HCT116 (cell line): Measurements from ENCODE around the gene CEND1. TPM values are rescaled to one million over a fixed set of nuclear protein-coding genes. Genes with fewer than 3 reads are reported as not detected.

Experiments used
- ATAC-seq: fragments of 200-7000 bp; cut with Tn5 transposase; 2 replicates; pipeline ENCODE4 v1.9.1; 2020; ENCODE audit warnings: mild to moderate bottlenecking, moderate library complexity
- BruUV-seq: library from RNA; stranded (reverse); fragments of 400-500 nt; replicated peaks from 2 replicates; lab custom pipeline; 2021; lab: Mats Ljungman, UMichigan
- CTCF ChIA-PET: fragments of 300-600 bp; sonication (Branson Sonifier 250); formaldehyde crosslinking; loops from one replicate; lab custom pipeline; 2021; ENCODE audit warnings: antibody characterized with exemption; lab: Charles Lee
- POLR2A ChIA-PET: fragments of 300-600, 350-600 bp; sonication (Branson Sonifier 250); formaldehyde crosslinking; loops from one replicate; lab custom pipeline; 2021; ENCODE audit warnings: antibody characterized with exemption; lab: Charles Lee
- RAD21 ChIA-PET, 2 experiments: fragments of 300-600 bp; sonication (Branson Sonifier 250); formaldehyde crosslinking; loops; one replicate each; lab custom pipeline; 2023; ENCODE audit warnings: low total read pairs in 2 of 2; ENCODE audit not compliant: uncharacterized antibody in 2 of 2, unreplicated experiment in 2 of 2, low non-redundant PET in 1 of 2; lab: Charles Lee
- DNase-seq: peaks from one replicate; pipeline ENCODE4 v3.0.0-alpha.2; 2010; ENCODE audit warnings: low read depth, low spot score
- H2AFZ ChIP-seq: fragments of 200-600 bp; shearing (Covaris generic), sonication (generic); 2 replicates; pipeline ENCODE4 v1.6.1; 2017; ENCODE audit warnings: low read depth, mixed run types, mixed read lengths, antibody characterized with exemption, low read length; ENCODE audit not compliant: poor library complexity, severe bottlenecking
- H3K27ac ChIP-seq: 2 replicates; pipeline ENCODE4 v1.5.1; 2012; ENCODE audit warnings: low read depth, low read length
- H3K27me3 ChIP-seq: fragments of 200-600 bp; sonication (generic); 2 replicates; pipeline ENCODE4 v1.6.1; 2016; ENCODE audit warnings: mixed run types, low read length, mixed read lengths; ENCODE audit not compliant: insufficient read depth
- H3K36me3 ChIP-seq, 2 experiments: fragments of 200-500 bp in 1 of 2; fragments of 200-600 bp in 1 of 2; sonication (Bioruptor generic) in 1 of 2; sonication (generic) in 1 of 2; 2 replicates each; pipeline versions ENCODE4 v1.5.1 to v1.6.1; 2014 to 2016; ENCODE audit warnings: low read length in 2 of 2, inconsistent platforms in 1 of 2, mixed read lengths in 1 of 2, mixed run types in 1 of 2; ENCODE audit not compliant: insufficient read depth in 2 of 2, control insufficient read depth in 1 of 2
- H3K4me1 ChIP-seq, 2 experiments: fragments of 200-600 bp in 1 of 2; sonication (generic) in 1 of 2; 2 replicates each; pipeline versions ENCODE4 v1.5.1 to v1.6.1; 2012 to 2017; ENCODE audit warnings: low read length in 2 of 2, inconsistent platforms in 1 of 2, mild to moderate bottlenecking in 1 of 2, mixed read lengths in 1 of 2, mixed run types in 1 of 2, moderate library complexity in 1 of 2; ENCODE audit not compliant: insufficient read depth in 2 of 2, control insufficient read depth in 1 of 2
- H3K4me2 ChIP-seq: fragments of 200-600 bp; sonication (generic); 2 replicates; pipeline ENCODE4 v1.6.1; 2017; ENCODE audit warnings: mixed run types, low read length, mixed read lengths
- H3K4me3 ChIP-seq, 2 experiments: fragments of 200-600 bp in 1 of 2; sonication (generic) in 1 of 2; replicated peaks in 1 of 2; 2 replicates each; pipeline ENCODE4 v1.5.1; 2011 to 2016; ENCODE audit warnings: low read length in 2 of 2, control low read depth in 1 of 2, low read depth in 1 of 2, mild to moderate bottlenecking in 1 of 2, mixed read lengths in 1 of 2, mixed run types in 1 of 2
- H3K79me2 ChIP-seq: fragments of 200-600 bp; sonication (generic); 2 replicates; pipeline ENCODE4 v1.6.1; 2017; ENCODE audit warnings: mild to moderate bottlenecking, mixed run types, low read length, moderate library complexity, mixed read lengths; ENCODE audit not compliant: insufficient read depth
- H3K9ac ChIP-seq: fragments of 200-600 bp; sonication (generic); 2 replicates; pipeline ENCODE4 v1.6.1; 2016; ENCODE audit warnings: low read length, mixed read lengths
- H3K9me2 ChIP-seq: fragments of 200-600 bp; sonication (generic), shearing (Covaris generic); 2 replicates; pipeline ENCODE4 v1.6.1; 2017; ENCODE audit warnings: mixed run types, mild to moderate bottlenecking, moderate library complexity; ENCODE audit not compliant: insufficient read depth
- H3K9me3 ChIP-seq, 2 experiments: fragments of 200-500 bp in 1 of 2; fragments of 200-600 bp in 1 of 2; sonication (Bioruptor generic) in 1 of 2; sonication (generic) in 1 of 2; 2 replicates each; pipeline ENCODE4 v1.6.1; 2014 to 2017; ENCODE audit warnings: low read length in 2 of 2, mixed read lengths in 2 of 2, inconsistent platforms in 1 of 2, low read depth in 1 of 2, mild to moderate bottlenecking in 1 of 2, mixed run types in 1 of 2, moderate library complexity in 1 of 2; ENCODE audit not compliant: control insufficient read depth in 1 of 2, insufficient read depth in 1 of 2
- H4K20me1 ChIP-seq: fragments of 200-600 bp; sonication (generic), shearing (Covaris generic); 2 replicates; pipeline ENCODE4 v1.6.1; 2017; ENCODE audit warnings: mixed run types, mild to moderate bottlenecking, moderate library complexity; ENCODE audit not compliant: insufficient read depth
- CBX3 ChIP-seq: IDR thresholded peaks from 2 replicates; pipeline ENCODE4 v1.6.1; 2012; ENCODE audit warnings: low read depth
- CEBPB ChIP-seq: IDR thresholded peaks from 2 replicates; pipeline ENCODE4 v1.6.1; 2012; ENCODE audit warnings: low read depth
- ELF1 ChIP-seq: IDR thresholded peaks from 2 replicates; pipeline ENCODE4 v1.6.1; 2012; ENCODE audit warnings: low read depth, borderline replicate concordance
- EZH2phosphoT487 ChIP-seq: fragments of 200-600 bp; IDR thresholded peaks from 2 replicates; pipeline ENCODE4 v1.6.1; 2018; ENCODE audit warnings: antibody characterized with exemption, borderline replicate concordance
- FOSL1 ChIP-seq: IDR thresholded peaks from 2 replicates; pipeline ENCODE4 v1.6.1; 2012; ENCODE audit warnings: low read depth
- POLR2A ChIP-seq: IDR thresholded peaks from 2 replicates; pipeline ENCODE4 v1.7.0; 2011; ENCODE audit warnings: borderline replicate concordance; ENCODE audit not compliant: insufficient read depth, insufficient read length; ENCODE audit errors: extremely low read depth
- RAD21 ChIP-seq: IDR thresholded peaks from 2 replicates; pipeline ENCODE4 v1.6.1; 2012; ENCODE audit warnings: low read depth, mild to moderate bottlenecking
- SRF ChIP-seq: IDR thresholded peaks from 2 replicates; pipeline ENCODE4 v1.6.1; 2012; ENCODE audit warnings: low read depth
- TCF7L2 ChIP-seq: IDR thresholded peaks from 2 replicates; pipeline ENCODE4 v1.7.0; 2011; ENCODE audit warnings: borderline replicate concordance, inconsistent platforms; ENCODE audit not compliant: insufficient read depth, insufficient read length; ENCODE audit errors: extremely low read depth
- ZBTB33 ChIP-seq: IDR thresholded peaks from 2 replicates; pipeline ENCODE4 v1.6.1; 2011; ENCODE audit warnings: mild to moderate bottlenecking, low read length, moderate library complexity; ENCODE audit not compliant: insufficient replicate concordance; ENCODE audit errors: extremely low read depth
- intact Hi-C: fragments of 100-400 bp; cut with micrococcal nuclease; formaldehyde crosslinking; loops from 2 replicates; pipeline ENCODE4 v1.10.0; 2022
- total RNA-seq: library from RNA; stranded (reverse); gene quantifications from one replicate; pipeline ENCODE4 v1.2.1, GENCODE V29; 2021; ENCODE audit not compliant: unreplicated experiment
- TF ChIP-seq, protein P1 (sequence below), 3 experiments: fragments of 200-600 bp in 1 of 3; sonication (generic) in 1 of 3; IDR thresholded peaks in 2 of 3; conservative IDR thresholded peaks in 1 of 3; 2 replicates each; pipeline ENCODE4 v1.5.1; 2012 to 2017; ENCODE audit warnings: low read depth in 2 of 3, low read length in 2 of 3, antibody characterized with exemption in 1 of 3, borderline replicate concordance in 1 of 3, control low read depth in 1 of 3, mild to moderate bottlenecking in 1 of 3, mixed read lengths in 1 of 3, mixed run types in 1 of 3, moderate library complexity in 1 of 3; ENCODE audit not compliant: insufficient read depth in 1 of 3
- TF ChIP-seq, protein P2 (sequence below): IDR thresholded peaks from 2 replicates; pipeline ENCODE4 v1.6.1; 2012

The CEND1 gene
- total RNA-seq, 1 experiment from 2014 or later: 0.27 TPM

DNA sequence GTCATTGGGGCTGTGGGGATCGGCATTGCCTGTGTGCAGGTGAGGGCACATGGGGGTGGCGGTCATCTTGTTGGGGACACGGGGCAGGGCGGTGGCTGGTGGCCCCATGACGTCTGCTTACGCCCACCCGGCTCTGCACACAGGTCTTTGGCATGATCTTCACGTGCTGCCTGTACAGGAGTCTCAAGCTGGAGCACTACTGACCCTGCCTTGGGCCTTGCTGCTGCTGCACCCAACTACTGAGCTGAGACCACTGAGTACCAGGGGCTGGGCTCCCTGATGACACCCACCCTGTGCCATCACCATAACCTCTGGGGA, 48.1 kb upstream of the CEND1 start:
- ChIA-PET POLR2A (interaction anchor here (0.6 to 1.2 kb wide), 3 partner anchors 16 to 42 kb away, joined by 3 to 6 read pairs (median 4); no protein-coding TSS in a partner anchor), CTCF (interaction anchor here (1.0 kb wide), 1 partner anchor 29 kb away, joined by 7 read pairs; the partner anchor contains the start of gene RPLP2), RAD21 (no interaction called here)
- Histone ChIP-seq H3K36me3 (peaks cover 3 to 44% of the 10 kb centered on the region in 2 experiments; a peak in 3 of 4 replicates), H4K20me1 (peaks cover 23% of the 10 kb centered on the region; the same call in 1 of the 2 replicates), H3K79me2 (peaks cover 85% of the 10 kb centered on the region), H3K9me2 (no peaks in the 10 kb centered on the region), H3K4me2 (peak overlapping the region; percentile 92; the same call in 1 of the 2 replicates), H2AFZ (no peak overlapping the region), H3K4me3 (no peak overlapping the region), H3K9me3 (no peaks in the 10 kb centered on the region), H3K27me3 (no peaks in the 10 kb centered on the region), H3K4me1 (peaks cover 34 to 72% of the 10 kb centered on the region in 2 experiments), H3K27ac (peak overlapping the region; percentile 97), H3K9ac (peak overlapping the region; percentile 17; the same call in 1 of the 2 replicates)
- no TSS peak for BruUV-seq
- TF ChIP-seq, protein P1, sequence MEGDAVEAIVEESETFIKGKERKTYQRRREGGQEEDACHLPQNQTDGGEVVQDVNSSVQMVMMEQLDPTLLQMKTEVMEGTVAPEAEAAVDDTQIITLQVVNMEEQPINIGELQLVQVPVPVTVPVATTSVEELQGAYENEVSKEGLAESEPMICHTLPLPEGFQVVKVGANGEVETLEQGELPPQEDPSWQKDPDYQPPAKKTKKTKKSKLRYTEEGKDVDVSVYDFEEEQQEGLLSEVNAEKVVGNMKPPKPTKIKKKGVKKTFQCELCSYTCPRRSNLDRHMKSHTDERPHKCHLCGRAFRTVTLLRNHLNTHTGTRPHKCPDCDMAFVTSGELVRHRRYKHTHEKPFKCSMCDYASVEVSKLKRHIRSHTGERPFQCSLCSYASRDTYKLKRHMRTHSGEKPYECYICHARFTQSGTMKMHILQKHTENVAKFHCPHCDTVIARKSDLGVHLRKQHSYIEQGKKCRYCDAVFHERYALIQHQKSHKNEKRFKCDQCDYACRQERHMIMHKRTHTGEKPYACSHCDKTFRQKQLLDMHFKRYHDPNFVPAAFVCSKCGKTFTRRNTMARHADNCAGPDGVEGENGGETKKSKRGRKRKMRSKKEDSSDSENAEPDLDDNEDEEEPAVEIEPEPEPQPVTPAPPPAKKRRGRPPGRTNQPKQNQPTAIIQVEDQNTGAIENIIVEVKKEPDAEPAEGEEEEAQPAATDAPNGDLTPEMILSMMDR (IDR thresholded peaks at IDR 0.05 in 2 of 3, conservative IDR thresholded peaks at IDR 0.05 in 1 of 3; ENCODE audit: borderline replicate concordance in 1 of 3, insufficient read depth in 1 of 3, low read depth in 2 of 3, low read length in 2 of 3): no peak
- TF ChIP-seq, protein P2, sequence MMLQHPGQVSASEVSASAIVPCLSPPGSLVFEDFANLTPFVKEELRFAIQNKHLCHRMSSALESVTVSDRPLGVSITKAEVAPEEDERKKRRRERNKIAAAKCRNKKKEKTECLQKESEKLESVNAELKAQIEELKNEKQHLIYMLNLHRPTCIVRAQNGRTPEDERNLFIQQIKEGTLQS: no peak
- TF ChIP-seq FOSL1 (no peak), TCF7L2 (no peak), POLR2A (no peak), CBX3 (no peak), EZH2phosphoT487 (no peak), ELF1 (no peak), CEBPB (no peak), ZBTB33 (no peak), RAD21 (no peak), SRF (no peak)
- no peak for ATAC-seq
- intact Hi-C loops: no loop called here
- no peak for DNase-seq
